HG03139 (cell line): ENCODE measurements around the gene NOTCH4.
"Not testable (repeated sequence)": the region's sequence is repeated elsewhere in the genome, so short reads cannot be mapped to it uniquely, and the experiment has no call there.

Experiments used
- ATAC-seq: cut with Tn5 transposase; IDR thresholded peaks from one replicate; pipeline ENCODE4 v1.9.1; 2021; ENCODE audit not compliant: unreplicated experiment

The NOTCH4 gene

GRCh38 chr6:32223258-32224235 lies at the start of gene NOTCH4:
NOTCH4 (minus strand) TSS chr6:32224067; CDS start chr6:32223928, 139 bp downstream.
- no peak for ATAC-seq

GRCh38 chr6:32271429-32271828 lies 47.6 kb upstream of the NOTCH4 start:
- ATAC-seq = no peak

- not testable (repeated sequence) for ATAC-seq
Measured at GRCh38 chr6:32268459-32268858, 44.6 kb upstream of the NOTCH4 start.

- no peak for ATAC-seq
Measured at GRCh38 chr6:32267035-32267434, 43.2 kb upstream of the NOTCH4 start.

- not testable (repeated sequence) for ATAC-seq
Measured at GRCh38 chr6:32257262-32257661, 33.4 kb upstream of the NOTCH4 start.

GRCh38 chr6:32255199-32256153 lies 31.6 kb upstream of the NOTCH4 start:
- peak; percentile 52 for ATAC-seq

- no peak for ATAC-seq
Measured at GRCh38 chr6:32254761-32255198, 30.9 kb upstream of the NOTCH4 start.

- no peak for ATAC-seq
Measured at GRCh38 chr6:32252331-32253009, 28.6 kb upstream of the NOTCH4 start.

- ATAC-seq = no peak
Measured at GRCh38 chr6:32249262-32249661, 25.4 kb upstream of the NOTCH4 start.

- ATAC-seq = no peak
Measured at GRCh38 chr6:32247401-32247800, 23.5 kb upstream of the NOTCH4 start.

GRCh38 chr6:32244946-32245398 lies 21.1 kb upstream of the NOTCH4 start:
- no peak for ATAC-seq

GRCh38 chr6:32244270-32244669 lies 20.4 kb upstream of the NOTCH4 start:
- no peak for ATAC-seq

GRCh38 chr6:32242318-32242813 lies 18.5 kb upstream of the NOTCH4 start:
- not testable (repeated sequence) for ATAC-seq

- ATAC-seq = no peak
Measured at GRCh38 chr6:32240686-32241085, 16.8 kb upstream of the NOTCH4 start.

GRCh38 chr6:32239462-32239861 lies 15.6 kb upstream of the NOTCH4 start:
- no peak for ATAC-seq

GRCh38 chr6:32234934-32235333 lies 11.1 kb upstream of the NOTCH4 start:
- ATAC-seq = no peak

GRCh38 chr6:32226434-32226833 lies 2.6 kb upstream of the NOTCH4 start:
- ATAC-seq = no peak

GRCh38 chr6:32224696-32225095 lies 829 bp upstream of the NOTCH4 start:
- no peak for ATAC-seq

GRCh38 chr6:32222333-32223230 lies 1.3 kb downstream of the NOTCH4 start:
- ATAC-seq = no peak
